Fibroblast of lung (primary cell): Measurements from ENCODE around the gene LDLRAD4. TPM values are rescaled to one million over a fixed set of nuclear protein-coding genes. Genes with fewer than 3 reads are reported as not detected.

Experiments
- DNase-seq, 2 donors: peaks; one replicate each; pipeline versions ENCODE4 v3.0.0 to v3.0.0-alpha.2; 2010; ENCODE audit warnings: low read depth in 2 of 2
- H2AFZ ChIP-seq: 2 replicates; pipeline ENCODE4 v1.5.1; 2012; ENCODE audit warnings: low read length, control low read depth, inconsistent platforms
- H3K27ac ChIP-seq: 2 replicates; pipeline ENCODE4 v1.5.1; 2011; ENCODE audit warnings: low read length, control low read depth; ENCODE audit not compliant: insufficient read depth
- H3K27me3 ChIP-seq: 2 replicates; pipeline ENCODE4 v1.5.1; 2011; ENCODE audit warnings: mild to moderate bottlenecking, low read length; ENCODE audit not compliant: control insufficient read depth, insufficient read depth
- H3K36me3 ChIP-seq: 2 replicates; pipeline ENCODE4 v1.5.1; 2011; ENCODE audit warnings: low read length; ENCODE audit not compliant: control insufficient read depth, insufficient read depth
- H3K4me1 ChIP-seq: 2 replicates; pipeline ENCODE4 v1.5.1; 2011; ENCODE audit warnings: low read length; ENCODE audit not compliant: control insufficient read depth, insufficient read depth; ENCODE audit errors: extremely low read depth
- H3K4me2 ChIP-seq: 2 replicates; pipeline ENCODE4 v1.5.1; 2011; ENCODE audit warnings: low read length, control low read depth; ENCODE audit not compliant: insufficient read depth; ENCODE audit errors: extremely low read depth
- H3K4me3 ChIP-seq, 4 experiments: fragments of 200-600 bp in 1 of 4; sonication (generic) in 1 of 4; replicated peaks in 1 of 4; 2 replicates each; pipeline ENCODE4 v1.5.1; 2011 to 2016; ENCODE audit warnings: low read length in 4 of 4, low read depth in 3 of 4, mild to moderate bottlenecking in 3 of 4, control low read depth in 2 of 4, inconsistent platforms in 1 of 4, mixed read lengths in 1 of 4; ENCODE audit not compliant: insufficient read depth in 1 of 4; ENCODE audit errors: control extremely low read depth in 1 of 4
- H3K79me2 ChIP-seq: 2 replicates; pipeline ENCODE4 v1.5.1; 2012; ENCODE audit warnings: mild to moderate bottlenecking, low read length, inconsistent platforms; ENCODE audit not compliant: control insufficient read depth, insufficient read depth
- H3K9ac ChIP-seq: 2 replicates; pipeline ENCODE4 v1.5.1; 2011; ENCODE audit warnings: mild to moderate bottlenecking, low read length, control low read depth; ENCODE audit not compliant: insufficient read depth
- H3K9me3 ChIP-seq: 2 replicates; pipeline ENCODE4 v1.5.1; 2012; ENCODE audit warnings: low read depth, low read length; ENCODE audit not compliant: control insufficient read depth, insufficient read depth
- H4K20me1 ChIP-seq: 2 replicates; pipeline ENCODE4 v1.5.1; 2011; ENCODE audit warnings: low read length; ENCODE audit not compliant: control insufficient read depth, insufficient read depth; ENCODE audit errors: extremely low read depth
- CTCF ChIP-seq, 2 donors: IDR thresholded peaks in 1 of 2; conservative IDR thresholded peaks in 1 of 2; 1 replicate in 1 of 2; 2 replicates in 1 of 2; pipeline ENCODE4 v1.5.1; 2011 to 2012; ENCODE audit warnings: low read length in 2 of 2, control low read depth in 1 of 2, inconsistent platforms in 1 of 2, low read depth in 1 of 2, mild to moderate bottlenecking in 1 of 2
- EZH2 ChIP-seq: IDR thresholded peaks from 2 replicates; pipeline ENCODE4 v1.5.1; 2012; ENCODE audit warnings: low read length, control low read depth, mild to moderate bottlenecking; ENCODE audit errors: missing control alignments
- polyA plus RNA-seq, 2 donors: library from polyadenylated mRNA; depleted of rRNA in 1 of 2; stranded (reverse) in 1 of 2; unstranded in 1 of 2; fragments of >200 nt; gene quantifications; 2 replicates each; pipeline ENCODE4 v1.2.1, GENCODE V29; 2011 to 2012; ENCODE audit warnings: missing spikeins in 1 of 2
- total RNA-seq: library from RNA; depleted of rRNA; stranded (reverse); fragments of >200 nt; gene quantifications from 2 replicates; pipeline ENCODE4 v1.2.1, GENCODE V29; 2014

Gene LDLRAD4
- total and polyA plus RNA-seq, 2 donors (not counting 1 experiment from before 2014, with no cell fraction given), result not detected

GRCh38 chr18:13525381-13526029 lies 306.9 kb downstream of the LDLRAD4 start:
- H3K4me1 ChIP-seq, result no peaks in the 10 kb centered on the region

GRCh38 chr18:13526519-13526918 lies 308.0 kb downstream of the LDLRAD4 start:
- Histone ChIP-seq H3K79me2 (no peaks in the 10 kb centered on the region), H3K36me3 (no peaks in the 10 kb centered on the region), H3K27me3 (no peaks in the 10 kb centered on the region), H3K4me1 (no peaks in the 10 kb centered on the region), H2AFZ (no peak overlapping the region), H3K9me3 (no peaks in the 10 kb centered on the region), H3K4me3 (no peak overlapping the region), H3K9ac (no peak overlapping the region), H4K20me1 (no peaks in the 10 kb centered on the region), H3K4me2 (no peak overlapping the region), H3K27ac (no peak overlapping the region)
- TF ChIP-seq EZH2 (no peak), CTCF (conservative IDR thresholded peaks at IDR 0.05 in 1 of 2, IDR thresholded peaks at IDR 0.05 in 1 of 2; ENCODE audit: low read depth in 1 of 2, low read length in 2 of 2) (no peak)
- DNase-seq, result no peak

More at GRCh38 chr18:13525381-13526029, 306.9 kb downstream of the LDLRAD4 start:
- TF ChIP-seq CTCF (conservative IDR thresholded peaks at IDR 0.05 in 1 of 2, IDR thresholded peaks at IDR 0.05 in 1 of 2; ENCODE audit: low read depth in 1 of 2, low read length in 2 of 2) (no peak), EZH2 (no peak)
- H3K79me2 ChIP-seq, result no peaks in the 10 kb centered on the region
- DNase-seq, result no peak
- H3K4me3 ChIP-seq, result no peak overlapping the region
- H3K27ac ChIP-seq, result no peak overlapping the region
- no peaks in the 10 kb centered on the region for H3K27me3 ChIP-seq
- no peak overlapping the region for H2AFZ ChIP-seq
- no peak overlapping the region for H3K4me2 ChIP-seq
- no peaks in the 10 kb centered on the region for H4K20me1 ChIP-seq
- no peaks in the 10 kb centered on the region for H3K36me3 ChIP-seq
- H3K9me3 ChIP-seq, result no peaks in the 10 kb centered on the region
- H3K9ac ChIP-seq, result no peak overlapping the region

- Histone ChIP-seq H3K27ac (no peak overlapping the region), H3K4me1 (no peaks in the 10 kb centered on the region)
- DNase-seq, result no peak
Observed at GRCh38 chr18:13527256-13527655, 308.7 kb downstream of the LDLRAD4 start.

More at GRCh38 chr18:13527256-13527655, 308.7 kb downstream of the LDLRAD4 start:
- H3K4me3 ChIP-seq, result no peak overlapping the region
- H2AFZ ChIP-seq, result no peak overlapping the region
- H3K4me2 ChIP-seq, result no peak overlapping the region
- no peaks in the 10 kb centered on the region for H3K36me3 ChIP-seq
- H3K79me2 ChIP-seq, result no peaks in the 10 kb centered on the region
- no peaks in the 10 kb centered on the region for H3K9me3 ChIP-seq
- no peak overlapping the region for H3K9ac ChIP-seq
- no peaks in the 10 kb centered on the region for H3K27me3 ChIP-seq
- TF ChIP-seq EZH2 (no peak), CTCF (conservative IDR thresholded peaks at IDR 0.05 in 1 of 2, IDR thresholded peaks at IDR 0.05 in 1 of 2; ENCODE audit: low read depth in 1 of 2, low read length in 2 of 2) (no peak)
- H4K20me1 ChIP-seq, result no peaks in the 10 kb centered on the region
